ENCODE data around the gene TERT. TPM values are rescaled to one million over a fixed set of nuclear protein-coding genes. Genes with fewer than 3 reads are reported as not detected.

The TERT gene
- total and polyA plus RNA-seq, 5 donors from 2014 or later, result 0.22 TPM; not detected in 4

GRCh38 chr5:1222147-1222546, 72.7 kb downstream of the TERT start:
- Mint-ChIP-seq H3K36me3 (no peaks in the 10 kb centered on the region), H3K27me3 (peaks cover under 1% of the 10 kb centered on the region), H3K9me3 (peaks cover 0 to 2% (median 0%) of the 10 kb centered on the region in 7 donors), H3K4me1 (peaks cover 0 to 3% (median 0%) of the 10 kb centered on the region in 4 donors), H3K4me3 (no peak overlapping the region), H3K27ac (no peak overlapping the region)
- DNase-seq, result no peak
- ATAC-seq (ENCODE audit: low read depth in 2 of 2), result no peak
- Histone ChIP-seq H3K9me3 (ENCODE audit: control insufficient read depth in 2 of 2, low read length in 2 of 2) (no peaks in the 10 kb centered on the region), H3K27ac (ENCODE audit: insufficient read depth, low read length, poor library complexity, severe bottlenecking) (no peak overlapping the region), H3K36me3 (ENCODE audit: control insufficient read depth, insufficient read depth, low read length) (no peaks in the 10 kb centered on the region), H3K27me3 (ENCODE audit: control insufficient read depth, insufficient read depth, low read length) (no peaks in the 10 kb centered on the region), H3K4me3 (ENCODE audit: low read depth, low read length) (no peak overlapping the region), H3K4me1 (ENCODE audit: control insufficient read depth, insufficient read depth, low read length, poor library complexity, severe bottlenecking) (no peaks in the 10 kb centered on the region)

GRCh38 chr5:1221721-1222120, 73.1 kb downstream of the TERT start:
- H3K27ac Mint-ChIP-seq, result no peak overlapping the region
- H3K4me3 Mint-ChIP-seq, result no peak overlapping the region
- no peaks in the 10 kb centered on the region for H3K27me3 Mint-ChIP-seq
- no peaks in the 10 kb centered on the region for H3K36me3 Mint-ChIP-seq
- peaks cover 0 to 3% (median 0%) of the 10 kb centered on the region in 4 donors for H3K4me1 Mint-ChIP-seq
- Histone ChIP-seq H3K27me3 (ENCODE audit: control insufficient read depth, insufficient read depth, low read length) (no peaks in the 10 kb centered on the region), H3K9me3 (ENCODE audit: control insufficient read depth in 2 of 2, low read length in 2 of 2) (no peaks in the 10 kb centered on the region), H3K4me1 (ENCODE audit: control insufficient read depth, insufficient read depth, low read length, poor library complexity, severe bottlenecking) (no peaks in the 10 kb centered on the region), H3K4me3 (ENCODE audit: low read depth, low read length) (no peak overlapping the region), H3K27ac (ENCODE audit: insufficient read depth, low read length, poor library complexity, severe bottlenecking) (no peak overlapping the region), H3K36me3 (ENCODE audit: control insufficient read depth, insufficient read depth, low read length) (no peaks in the 10 kb centered on the region)
- H3K9me3 Mint-ChIP-seq, result peaks cover 0 to 2% (median 0%) of the 10 kb centered on the region in 7 donors
- ATAC-seq (ENCODE audit: low read depth in 2 of 2) (no peak), DNase-seq (no peak)

GRCh38 chr5:1220831-1221230, 74.0 kb downstream of the TERT start:
- ATAC-seq (ENCODE audit: low read depth in 2 of 2), result no peak
- peaks cover 0 to 3% (median 0%) of the 10 kb centered on the region in 4 donors for H3K4me1 Mint-ChIP-seq
- no peak for DNase-seq
- H3K27me3 Mint-ChIP-seq, result no peaks in the 10 kb centered on the region
- no peak overlapping the region for H3K27ac Mint-ChIP-seq
- Histone ChIP-seq H3K4me3 (ENCODE audit: low read depth, low read length) (no peak overlapping the region), H3K36me3 (ENCODE audit: control insufficient read depth, insufficient read depth, low read length) (no peaks in the 10 kb centered on the region), H3K27ac (ENCODE audit: insufficient read depth, low read length, poor library complexity, severe bottlenecking) (no peak overlapping the region), H3K9me3 (ENCODE audit: control insufficient read depth in 2 of 2, low read length in 2 of 2) (no peaks in the 10 kb centered on the region), H3K4me1 (ENCODE audit: control insufficient read depth, insufficient read depth, low read length, poor library complexity, severe bottlenecking) (no peaks in the 10 kb centered on the region), H3K27me3 (ENCODE audit: control insufficient read depth, insufficient read depth, low read length) (no peaks in the 10 kb centered on the region)
- peaks cover 0 to 2% (median 0%) of the 10 kb centered on the region in 7 donors for H3K9me3 Mint-ChIP-seq
- H3K36me3 Mint-ChIP-seq, result no peaks in the 10 kb centered on the region
- H3K4me3 Mint-ChIP-seq, result no peak overlapping the region

GRCh38 chr5:1220351-1220750, 74.5 kb downstream of the TERT start:
- H3K36me3 ChIP-seq (ENCODE audit: control insufficient read depth, insufficient read depth, low read length), result no peaks in the 10 kb centered on the region
- no peak overlapping the region for H3K4me3 ChIP-seq (ENCODE audit: low read depth, low read length)
- Mint-ChIP-seq H3K4me1 (peaks cover 0 to 3% (median 0%) of the 10 kb centered on the region in 4 donors), H3K4me3 (no peak overlapping the region), H3K9me3 (peaks cover 0 to 2% (median 0%) of the 10 kb centered on the region in 7 donors), H3K36me3 (no peaks in the 10 kb centered on the region), H3K27ac (no peak overlapping the region), H3K27me3 (no peaks in the 10 kb centered on the region)
- H3K27me3 ChIP-seq (ENCODE audit: control insufficient read depth, insufficient read depth, low read length), result no peaks in the 10 kb centered on the region
- no peak overlapping the region for H3K27ac ChIP-seq (ENCODE audit: insufficient read depth, low read length, poor library complexity, severe bottlenecking)
- H3K4me1 ChIP-seq (ENCODE audit: control insufficient read depth, insufficient read depth, low read length, poor library complexity, severe bottlenecking), result no peaks in the 10 kb centered on the region
- DNase-seq (no peak), ATAC-seq (ENCODE audit: low read depth in 2 of 2) (no peak)
- H3K9me3 ChIP-seq (ENCODE audit: control insufficient read depth in 2 of 2, low read length in 2 of 2), result no peaks in the 10 kb centered on the region

GRCh38 chr5:1219768-1220100, 75.1 kb downstream of the TERT start:
- no peak overlapping the region for H3K4me3 Mint-ChIP-seq
- Histone ChIP-seq H3K9me3 (ENCODE audit: control insufficient read depth in 2 of 2, low read length in 2 of 2) (no peaks in the 10 kb centered on the region), H3K27ac (ENCODE audit: insufficient read depth, low read length, poor library complexity, severe bottlenecking) (no peak overlapping the region), H3K4me3 (ENCODE audit: low read depth, low read length) (no peak overlapping the region), H3K4me1 (ENCODE audit: control insufficient read depth, insufficient read depth, low read length, poor library complexity, severe bottlenecking) (no peaks in the 10 kb centered on the region), H3K36me3 (ENCODE audit: control insufficient read depth, insufficient read depth, low read length) (no peaks in the 10 kb centered on the region), H3K27me3 (ENCODE audit: control insufficient read depth, insufficient read depth, low read length) (no peaks in the 10 kb centered on the region)
- peaks cover 0 to 2% (median 0%) of the 10 kb centered on the region in 7 donors for H3K9me3 Mint-ChIP-seq
- ATAC-seq (ENCODE audit: low read depth in 2 of 2) (no peak), DNase-seq (no peak)
- H3K27ac Mint-ChIP-seq, result no peak overlapping the region
- peaks cover 0 to 3% (median 0%) of the 10 kb centered on the region in 4 donors for H3K4me1 Mint-ChIP-seq
- no peaks in the 10 kb centered on the region for H3K36me3 Mint-ChIP-seq
- H3K27me3 Mint-ChIP-seq, result no peaks in the 10 kb centered on the region

DNA sequence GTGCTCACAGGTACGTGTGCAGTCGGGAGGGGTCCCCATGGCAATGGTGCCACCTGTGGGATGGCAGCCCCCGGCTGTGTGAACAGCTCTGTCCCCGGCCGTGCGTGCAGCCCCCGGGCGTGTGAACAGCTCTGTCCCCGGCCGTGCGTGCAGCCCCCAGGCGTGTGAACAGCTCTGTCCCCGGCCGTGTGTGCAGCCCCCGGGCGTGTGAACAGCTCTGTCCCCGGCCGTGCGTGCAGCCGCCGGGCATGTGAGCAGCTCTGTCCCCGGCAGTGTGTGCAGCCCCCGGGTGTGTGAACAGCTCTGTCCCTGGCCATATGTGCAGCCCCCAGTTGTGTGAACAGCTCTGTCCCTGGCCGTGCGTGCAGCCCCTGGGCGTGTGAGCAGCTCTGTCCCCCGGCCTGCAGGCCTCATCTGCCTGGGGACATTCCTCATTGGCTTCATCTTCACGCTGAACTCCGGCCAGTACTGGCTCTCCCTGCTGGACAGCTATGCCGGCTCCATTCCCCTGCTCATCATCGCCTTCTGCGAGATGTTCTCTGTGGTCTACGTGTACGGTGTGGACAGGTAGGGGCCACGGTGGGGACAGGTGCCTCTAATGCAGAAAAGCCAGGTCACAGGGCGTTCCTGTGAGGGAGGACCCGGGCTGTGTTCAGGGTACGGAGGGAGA, 75.6 kb downstream of the TERT start:
- no peak for ATAC-seq (ENCODE audit: low read depth in 2 of 2)
- no peaks in the 10 kb centered on the region for H3K9me3 ChIP-seq (ENCODE audit: control insufficient read depth in 2 of 2, low read length in 2 of 2)
- no peaks in the 10 kb centered on the region for H3K36me3 Mint-ChIP-seq
- no peaks in the 10 kb centered on the region for H3K36me3 ChIP-seq (ENCODE audit: control insufficient read depth, insufficient read depth, low read length)
- H3K27me3 Mint-ChIP-seq, result no peaks in the 10 kb centered on the region
- peaks cover 0 to 2% (median 0%) of the 10 kb centered on the region in 7 donors for H3K9me3 Mint-ChIP-seq
- no peak overlapping the region for H3K27ac ChIP-seq (ENCODE audit: insufficient read depth, low read length, poor library complexity, severe bottlenecking)
- no peaks in the 10 kb centered on the region for H3K27me3 ChIP-seq (ENCODE audit: control insufficient read depth, insufficient read depth, low read length)
- no peaks in the 10 kb centered on the region for H3K4me1 ChIP-seq (ENCODE audit: control insufficient read depth, insufficient read depth, low read length, poor library complexity, severe bottlenecking)
- H3K27ac Mint-ChIP-seq, result no peak overlapping the region
- H3K4me1 Mint-ChIP-seq, result peaks cover 0 to 3% (median 0%) of the 10 kb centered on the region in 4 donors
- no peak for DNase-seq
- no peak overlapping the region for H3K4me3 Mint-ChIP-seq
- H3K4me3 ChIP-seq (ENCODE audit: low read depth, low read length), result no peak overlapping the region

GRCh38 chr5:1218351-1219080, 76.4 kb downstream of the TERT start:
- DNase-seq (no peak), ATAC-seq (ENCODE audit: low read depth in 2 of 2) (no peak)
- no peak overlapping the region for H3K27ac ChIP-seq (ENCODE audit: insufficient read depth, low read length, poor library complexity, severe bottlenecking)
- no peaks in the 10 kb centered on the region for H3K4me1 ChIP-seq (ENCODE audit: control insufficient read depth, insufficient read depth, low read length, poor library complexity, severe bottlenecking)
- H3K4me1 Mint-ChIP-seq, result peaks cover 0 to 3% (median 0%) of the 10 kb centered on the region in 4 donors
- H3K36me3 Mint-ChIP-seq, result no peaks in the 10 kb centered on the region
- H3K27me3 ChIP-seq (ENCODE audit: control insufficient read depth, insufficient read depth, low read length), result no peaks in the 10 kb centered on the region
- H3K4me3 Mint-ChIP-seq, result no peak overlapping the region
- H3K4me3 ChIP-seq (ENCODE audit: low read depth, low read length), result no peak overlapping the region
- H3K27me3 Mint-ChIP-seq, result no peaks in the 10 kb centered on the region
- H3K27ac Mint-ChIP-seq, result no peak overlapping the region
- H3K9me3 Mint-ChIP-seq, result peaks cover 0 to 2% (median 0%) of the 10 kb centered on the region in 7 donors
- no peaks in the 10 kb centered on the region for H3K36me3 ChIP-seq (ENCODE audit: control insufficient read depth, insufficient read depth, low read length)
- H3K9me3 ChIP-seq (ENCODE audit: control insufficient read depth in 2 of 2, low read length in 2 of 2), result no peaks in the 10 kb centered on the region

Data from CD4-positive, CD25-positive, alpha-beta regulatory T cell (primary cell).